B cell (primary cell): ENCODE results near the gene NAGPA. TPM values are rescaled to one million over a fixed set of nuclear protein-coding genes. Genes with fewer than 3 reads are reported as not detected.

Experiments used
- ATAC-seq: fragments of 200-7000 bp; cut with Tn5 transposase; one replicate; pipeline ENCODE4 v1.10.0; 2021; ENCODE audit warnings: low read depth, mild to moderate bottlenecking, moderate number of reproducible peaks, moderate library complexity
- CTCF ChIA-PET: fragments of 350-600 bp; sonication (Branson Sonifier 250); formaldehyde crosslinking; loops from one replicate; lab custom pipeline; 2021; ENCODE audit warnings: antibody characterized with exemption, inconsistent platforms; lab: Charles Lee
- POLR2A ChIA-PET: fragments of 350-600 bp; sonication (Branson Sonifier 250); formaldehyde crosslinking; loops from one replicate; lab custom pipeline; 2021; ENCODE audit warnings: antibody characterized with exemption; lab: Charles Lee
- DNase-seq: peaks from one replicate; pipeline ENCODE4 v3.0.0; 2013
- H2AFZ ChIP-seq: 2 replicates; pipeline ENCODE4 v1.6.1; 2012; ENCODE audit warnings: mild to moderate bottlenecking, low read depth, low read length; ENCODE audit not compliant: insufficient read depth, poor library complexity, severe bottlenecking
- H3K27ac ChIP-seq, 2 donors: 1 replicate in 1 of 2; 2 replicates in 1 of 2; pipeline ENCODE4 v1.5.1; 2012 to 2013; ENCODE audit warnings: low read length in 2 of 2, mild to moderate bottlenecking in 2 of 2, moderate library complexity in 1 of 2
- H3K27me3 ChIP-seq, 4 experiments: fragments of 200-600 bp in 1 of 4; sonication (generic) in 1 of 4; replicated peaks in 1 of 4; 1 replicate in 2 of 4; 2 replicates in 2 of 4; pipeline versions ENCODE4 v1.6.1 to v1.7.0; 2013 to 2016; ENCODE audit warnings: low read length in 3 of 4, mild to moderate bottlenecking in 2 of 4, mixed read lengths in 1 of 4, moderate library complexity in 1 of 4; ENCODE audit not compliant: insufficient read depth in 4 of 4, control insufficient read depth in 3 of 4; ENCODE audit errors: control extremely low read depth in 1 of 4
- H3K36me3 ChIP-seq, 2 experiments: replicated peaks in 1 of 2; 1 replicate in 1 of 2; 2 replicates in 1 of 2; pipeline versions ENCODE4 v1.6.1 to v1.7.1; 2013; ENCODE audit warnings: low read length in 1 of 2; ENCODE audit not compliant: insufficient read depth in 2 of 2, control insufficient read depth in 1 of 2; ENCODE audit errors: control extremely low read depth in 1 of 2, extremely low read depth in 1 of 2
- H3K4me1 ChIP-seq, 2 donors: fragments of 200-600 bp in 1 of 2; sonication (generic) in 1 of 2; 1 replicate in 1 of 2; 2 replicates in 1 of 2; pipeline versions ENCODE4 v1.5.1 to v1.6.1; 2013 to 2017; ENCODE audit warnings: low read length in 2 of 2; ENCODE audit not compliant: control insufficient read depth in 2 of 2, insufficient read depth in 2 of 2
- H3K4me2 ChIP-seq: replicated peaks from 2 replicates; pipeline ENCODE3; 2012; ENCODE audit warnings: mild to moderate bottlenecking, low read depth, low read length; ENCODE audit not compliant: poor library complexity, severe bottlenecking
- H3K4me3 ChIP-seq, 5 experiments: fragments of 200-600 bp in 1 of 5; sonication (generic) in 1 of 5; 1 replicate in 3 of 5; 2 replicates in 2 of 5; pipeline versions ENCODE4 v1.5.1 to v1.7.0; 2011 to 2016; ENCODE audit warnings: low read length in 4 of 5, mild to moderate bottlenecking in 4 of 5, low read depth in 2 of 5, control low read depth in 1 of 5, moderate library complexity in 1 of 5; ENCODE audit not compliant: insufficient read depth in 1 of 5; ENCODE audit errors: control extremely low read depth in 1 of 5, extremely low read depth in 1 of 5
- H3K79me2 ChIP-seq: fragments of 200-600 bp; sonication (generic); one replicate; pipeline ENCODE4 v1.6.0; 2016; ENCODE audit warnings: low read length; ENCODE audit not compliant: control insufficient read depth, insufficient read depth
- H3K9ac ChIP-seq: fragments of 200-600 bp; sonication (generic); 2 replicates; pipeline ENCODE4 v1.6.1; 2017; ENCODE audit warnings: mild to moderate bottlenecking, low read length, moderate library complexity
- H3K9me3 ChIP-seq, 3 donors: one replicate each; pipeline versions ENCODE4 v1.6.1 to v1.7.1; 2013; ENCODE audit warnings: low read length in 2 of 3; ENCODE audit not compliant: control insufficient read depth in 2 of 3, insufficient read depth in 1 of 3; ENCODE audit errors: control extremely low read depth in 1 of 3
- H4K20me1 ChIP-seq: 2 replicates; pipeline ENCODE4 v1.6.0; 2012; ENCODE audit warnings: mild to moderate bottlenecking, low read length; ENCODE audit not compliant: insufficient read depth, control insufficient read depth, poor library complexity, severe bottlenecking
- H3K27ac Mint-ChIP-seq: one replicate; pipeline ENCODE4 v1.8.0; 2021; ENCODE audit warnings: mixed read lengths
- H3K27me3 Mint-ChIP-seq: one replicate; pipeline ENCODE4 v1.8.0; 2021; ENCODE audit warnings: mixed read lengths
- H3K4me1 Mint-ChIP-seq: one replicate; pipeline ENCODE4 v1.8.0; 2021; ENCODE audit warnings: mixed read lengths
- H3K4me3 Mint-ChIP-seq: one replicate; pipeline ENCODE4 v1.8.0; 2021; ENCODE audit warnings: mixed read lengths
- H3K9me3 Mint-ChIP-seq: one replicate; pipeline ENCODE4 v1.8.0; 2022; ENCODE audit warnings: mixed read lengths; ENCODE audit not compliant: insufficient read depth
- CTCF ChIP-seq: fragments of 200-600 bp; IDR thresholded peaks from one replicate; pipeline ENCODE4 v1.8.0; 2022; ENCODE audit warnings: antibody characterized with exemption, mild to moderate bottlenecking
- EZH2 ChIP-seq: IDR thresholded peaks from 2 replicates; pipeline ENCODE4 v1.6.1; 2012; ENCODE audit warnings: borderline replicate concordance, low read depth, mild to moderate bottlenecking, moderate library complexity, low read length; ENCODE audit not compliant: insufficient read depth, poor library complexity, severe bottlenecking
- whole genome bisulfite sequencing: methylation state at CpG from one replicate; pipeline ENCODE4 v1.1.5; 2013; ENCODE audit warnings: missing lambda C conversion rate; ENCODE audit not compliant: insufficient coverage; 5-methylcytosine and 5-hydroxymethylcytosine counted together
- intact Hi-C: fragments of 100-400 bp; cut with micrococcal nuclease; formaldehyde crosslinking; loops from one replicate; pipeline ENCODE4 v1.10.0; 2022
- polyA plus RNA-seq: library from polyadenylated mRNA; depleted of rRNA; stranded (reverse); fragments of >200 nt; gene quantifications from 2 replicates; pipeline ENCODE4 v1.2.3, GENCODE V29; 2012
- total RNA-seq, 2 donors: library from RNA; stranded (reverse); fragments of 120-200 nt in 1 of 2; gene quantifications; 1 replicate in 1 of 2; 2 replicates in 1 of 2; pipeline versions ENCODE4 v1.2.3 to v1.2.4, GENCODE V29; 2013 to 2022

NAGPA gene
- total and polyA plus RNA-seq, 2 donors (not counting 1 experiment from before 2014, with no cell fraction given) = 38.4 to 38.6 TPM

GRCh38 chr16:5007256-5007655 is 26.5 kb downstream of the NAGPA start:
- intact Hi-C loops = no loop called here

More at GRCh38 chr16:5007256-5007655, 26.5 kb downstream of the NAGPA start:
- WGBS = 95% methylated on average over 5 of the region's 10 CpGs
- no peaks in the 10 kb centered on the region for H3K4me1 ChIP-seq
- no peaks in the 10 kb centered on the region for H3K79me2 ChIP-seq
- H3K4me2 ChIP-seq = no peak overlapping the region
- H3K4me3 ChIP-seq = no peak overlapping the region
- no peaks in the 10 kb centered on the region for H4K20me1 ChIP-seq
- ChIA-PET POLR2A (no interaction called here), CTCF (no interaction called here)
- no peaks in the 10 kb centered on the region for H3K9me3 ChIP-seq
- Mint-ChIP-seq H3K4me3 (no peak overlapping the region), H3K27ac (no peak overlapping the region), H3K4me1 (no peaks in the 10 kb centered on the region), H3K9me3 (no peaks in the 10 kb centered on the region), H3K27me3 (peaks cover 32% of the 10 kb centered on the region)
- TF ChIP-seq EZH2 (no peak), CTCF (no peak)
- no peak overlapping the region for H3K9ac ChIP-seq
- H3K27me3 ChIP-seq = peaks cover 0 to 8% (median 0%) of the 10 kb centered on the region in 4 experiments
- no peak overlapping the region for H2AFZ ChIP-seq
- ATAC-seq = no peak
- DNase-seq = no peak
- H3K36me3 ChIP-seq = no peaks in the 10 kb centered on the region
- no peak overlapping the region for H3K27ac ChIP-seq
